ENCODE data around the gene COG2.

GRCh38 chr1:230610589-230610988, 31.7 kb upstream of the COG2 start:
- TF ChIP-seq POLR2A (IDR thresholded peaks at IDR 0.05) (no peak), CTCF (IDR thresholded peaks at IDR 0.05) (no peak)

Data from right lobe of liver (tissue), 4 donors.